ENCODE measurements around the gene PPP1R13L. TPM values are rescaled to one million over a fixed set of nuclear protein-coding genes. Genes with fewer than 3 reads are reported as not detected.
A peak's percentile ranks its signal among the peaks of the same experiment; 100 is the strongest.

PPP1R13L gene
- total and polyA plus RNA-seq, 4 donors: 0.51 to 7.7 (median 4.9) TPM

DNA sequence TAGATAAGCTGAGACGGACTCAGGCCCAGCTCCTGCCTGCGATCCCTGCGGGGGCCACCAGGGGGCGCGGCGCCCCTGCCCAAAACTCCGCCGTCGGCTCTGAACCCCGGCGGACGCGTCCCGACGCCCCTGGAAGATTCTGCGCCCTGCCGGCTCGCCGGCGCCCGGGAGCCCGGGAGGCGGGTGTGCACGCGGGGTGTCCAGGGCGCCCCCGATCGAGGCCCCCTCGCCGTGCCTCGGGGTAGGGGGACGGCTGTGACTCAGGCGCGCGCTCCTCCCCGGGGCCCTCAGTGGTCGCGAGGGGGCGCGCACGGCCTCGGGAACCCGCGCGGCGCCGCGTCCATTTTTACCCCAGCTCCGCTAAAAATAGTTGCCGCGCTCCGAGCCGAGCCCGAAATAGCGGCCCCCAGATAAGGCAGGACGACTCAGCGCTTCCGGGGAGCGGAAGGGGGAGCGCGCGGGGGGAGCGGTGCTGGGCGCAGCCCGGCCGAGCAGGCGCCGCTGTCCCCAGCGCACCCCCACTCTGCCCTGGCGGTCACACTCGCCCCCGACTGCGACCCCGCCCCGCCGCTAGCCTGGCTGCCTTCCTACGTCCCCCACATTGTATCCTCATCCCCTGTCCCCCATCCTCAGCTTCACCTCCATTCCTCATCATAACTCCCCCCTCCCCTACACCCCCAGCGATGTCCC, 34.8 kb upstream of the PPP1R13L start:
- under 1% methylated on average over 78 of the region's 78 CpGs for WGBS
- H3K27me3 ChIP-seq (ENCODE audit: control insufficient read depth in 4 of 4, insufficient read depth in 4 of 4, low read length in 3 of 4): no peaks in the 10 kb centered on the region
- H3K9me3 ChIP-seq (ENCODE audit: control insufficient read depth in 4 of 4, low read length in 3 of 4): no peaks in the 10 kb centered on the region
- H3K36me3 ChIP-seq (ENCODE audit: control insufficient read depth in 4 of 4, insufficient read depth in 3 of 4, low read depth in 1 of 4, low read length in 3 of 4): no peaks in the 10 kb centered on the region
- peak; percentile 88 for DNase-seq (ENCODE audit: low spot score)
- H3K4me1 ChIP-seq (ENCODE audit: control insufficient read depth in 4 of 4, insufficient read depth in 4 of 4, low read length in 3 of 4): peaks cover 4 to 14% (median 7%) of the 10 kb centered on the region in 4 donors
- TF ChIP-seq, protein P1, sequence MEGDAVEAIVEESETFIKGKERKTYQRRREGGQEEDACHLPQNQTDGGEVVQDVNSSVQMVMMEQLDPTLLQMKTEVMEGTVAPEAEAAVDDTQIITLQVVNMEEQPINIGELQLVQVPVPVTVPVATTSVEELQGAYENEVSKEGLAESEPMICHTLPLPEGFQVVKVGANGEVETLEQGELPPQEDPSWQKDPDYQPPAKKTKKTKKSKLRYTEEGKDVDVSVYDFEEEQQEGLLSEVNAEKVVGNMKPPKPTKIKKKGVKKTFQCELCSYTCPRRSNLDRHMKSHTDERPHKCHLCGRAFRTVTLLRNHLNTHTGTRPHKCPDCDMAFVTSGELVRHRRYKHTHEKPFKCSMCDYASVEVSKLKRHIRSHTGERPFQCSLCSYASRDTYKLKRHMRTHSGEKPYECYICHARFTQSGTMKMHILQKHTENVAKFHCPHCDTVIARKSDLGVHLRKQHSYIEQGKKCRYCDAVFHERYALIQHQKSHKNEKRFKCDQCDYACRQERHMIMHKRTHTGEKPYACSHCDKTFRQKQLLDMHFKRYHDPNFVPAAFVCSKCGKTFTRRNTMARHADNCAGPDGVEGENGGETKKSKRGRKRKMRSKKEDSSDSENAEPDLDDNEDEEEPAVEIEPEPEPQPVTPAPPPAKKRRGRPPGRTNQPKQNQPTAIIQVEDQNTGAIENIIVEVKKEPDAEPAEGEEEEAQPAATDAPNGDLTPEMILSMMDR (IDR thresholded peaks at IDR 0.05; ENCODE audit: low read depth, low read length, missing input control): peak; percentile 93
- TF ChIP-seq RAD21 (IDR thresholded peaks at IDR 0.05): peak; percentile 81 to 84
- TF ChIP-seq HNF4A (conservative IDR thresholded peaks at IDR 0.05): no peak
- H3K4me3 ChIP-seq (ENCODE audit: low read depth in 1 of 3, low read length in 3 of 3): peak overlapping the region in 2 of 3 donors; percentile 41 to 84
- peak overlapping the region; percentile 39 to 62 for H3K27ac ChIP-seq (ENCODE audit: low read depth in 1 of 2, low read length in 2 of 2)
- H3K9ac ChIP-seq (ENCODE audit: low read depth in 1 of 2, low read length in 2 of 2): peak overlapping the region in 1 of 2 donors; percentile 7

DNA sequence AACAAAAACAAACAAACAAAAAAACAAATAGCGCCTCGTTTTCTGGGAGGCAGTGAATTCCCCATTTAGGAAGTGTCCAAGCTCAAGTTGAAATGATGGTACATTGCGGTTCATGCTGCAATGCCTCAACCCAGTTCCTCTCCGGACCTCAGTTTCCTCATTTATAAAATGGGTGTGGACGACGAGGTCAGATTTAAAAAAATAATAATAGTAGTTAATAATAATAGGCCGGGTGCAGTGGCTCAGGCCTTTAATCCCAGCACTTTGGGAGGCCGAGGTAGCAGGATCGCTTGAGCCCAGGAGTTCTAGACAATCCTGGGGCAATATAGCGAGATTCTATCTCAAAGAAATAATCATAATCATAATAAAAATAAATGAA, 34.3 kb upstream of the PPP1R13L start:
- no peak for DNase-seq (ENCODE audit: low spot score)
- TF ChIP-seq FOXA2 (IDR thresholded peaks at IDR 0.05) (no peak), RAD21 (IDR thresholded peaks at IDR 0.05) (no peak), EGR1 (IDR thresholded peaks at IDR 0.05; ENCODE audit: low read depth in 2 of 2) (no peak), YY1 (IDR thresholded peaks at IDR 0.05) (no peak), FOXA1 (IDR thresholded peaks at IDR 0.05) (no peak), TAF1 (conservative IDR thresholded peaks at IDR 0.05) (no peak)
- TF ChIP-seq, protein P2, sequence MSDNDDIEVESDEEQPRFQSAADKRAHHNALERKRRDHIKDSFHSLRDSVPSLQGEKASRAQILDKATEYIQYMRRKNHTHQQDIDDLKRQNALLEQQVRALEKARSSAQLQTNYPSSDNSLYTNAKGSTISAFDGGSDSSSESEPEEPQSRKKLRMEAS (IDR thresholded peaks at IDR 0.05): no peak
- TF ChIP-seq, protein P3, sequence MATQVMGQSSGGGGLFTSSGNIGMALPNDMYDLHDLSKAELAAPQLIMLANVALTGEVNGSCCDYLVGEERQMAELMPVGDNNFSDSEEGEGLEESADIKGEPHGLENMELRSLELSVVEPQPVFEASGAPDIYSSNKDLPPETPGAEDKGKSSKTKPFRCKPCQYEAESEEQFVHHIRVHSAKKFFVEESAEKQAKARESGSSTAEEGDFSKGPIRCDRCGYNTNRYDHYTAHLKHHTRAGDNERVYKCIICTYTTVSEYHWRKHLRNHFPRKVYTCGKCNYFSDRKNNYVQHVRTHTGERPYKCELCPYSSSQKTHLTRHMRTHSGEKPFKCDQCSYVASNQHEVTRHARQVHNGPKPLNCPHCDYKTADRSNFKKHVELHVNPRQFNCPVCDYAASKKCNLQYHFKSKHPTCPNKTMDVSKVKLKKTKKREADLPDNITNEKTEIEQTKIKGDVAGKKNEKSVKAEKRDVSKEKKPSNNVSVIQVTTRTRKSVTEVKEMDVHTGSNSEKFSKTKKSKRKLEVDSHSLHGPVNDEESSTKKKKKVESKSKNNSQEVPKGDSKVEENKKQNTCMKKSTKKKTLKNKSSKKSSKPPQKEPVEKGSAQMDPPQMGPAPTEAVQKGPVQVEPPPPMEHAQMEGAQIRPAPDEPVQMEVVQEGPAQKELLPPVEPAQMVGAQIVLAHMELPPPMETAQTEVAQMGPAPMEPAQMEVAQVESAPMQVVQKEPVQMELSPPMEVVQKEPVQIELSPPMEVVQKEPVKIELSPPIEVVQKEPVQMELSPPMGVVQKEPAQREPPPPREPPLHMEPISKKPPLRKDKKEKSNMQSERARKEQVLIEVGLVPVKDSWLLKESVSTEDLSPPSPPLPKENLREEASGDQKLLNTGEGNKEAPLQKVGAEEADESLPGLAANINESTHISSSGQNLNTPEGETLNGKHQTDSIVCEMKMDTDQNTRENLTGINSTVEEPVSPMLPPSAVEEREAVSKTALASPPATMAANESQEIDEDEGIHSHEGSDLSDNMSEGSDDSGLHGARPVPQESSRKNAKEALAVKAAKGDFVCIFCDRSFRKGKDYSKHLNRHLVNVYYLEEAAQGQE (IDR thresholded peaks at IDR 0.05): no peak
- TF ChIP-seq, protein P4, sequence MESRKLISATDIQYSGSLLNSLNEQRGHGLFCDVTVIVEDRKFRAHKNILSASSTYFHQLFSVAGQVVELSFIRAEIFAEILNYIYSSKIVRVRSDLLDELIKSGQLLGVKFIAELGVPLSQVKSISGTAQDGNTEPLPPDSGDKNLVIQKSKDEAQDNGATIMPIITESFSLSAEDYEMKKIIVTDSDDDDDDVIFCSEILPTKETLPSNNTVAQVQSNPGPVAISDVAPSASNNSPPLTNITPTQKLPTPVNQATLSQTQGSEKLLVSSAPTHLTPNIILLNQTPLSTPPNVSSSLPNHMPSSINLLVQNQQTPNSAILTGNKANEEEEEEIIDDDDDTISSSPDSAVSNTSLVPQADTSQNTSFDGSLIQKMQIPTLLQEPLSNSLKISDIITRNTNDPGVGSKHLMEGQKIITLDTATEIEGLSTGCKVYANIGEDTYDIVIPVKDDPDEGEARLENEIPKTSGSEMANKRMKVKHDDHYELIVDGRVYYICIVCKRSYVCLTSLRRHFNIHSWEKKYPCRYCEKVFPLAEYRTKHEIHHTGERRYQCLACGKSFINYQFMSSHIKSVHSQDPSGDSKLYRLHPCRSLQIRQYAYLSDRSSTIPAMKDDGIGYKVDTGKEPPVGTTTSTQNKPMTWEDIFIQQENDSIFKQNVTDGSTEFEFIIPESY (IDR thresholded peaks at IDR 0.05): no peak
- TF ChIP-seq, protein P1 (IDR thresholded peaks at IDR 0.05; ENCODE audit: low read depth, low read length, missing input control): no peak
- 30% methylated on average over 10 of the region's 10 CpGs for WGBS
- Histone ChIP-seq H3K36me3 (ENCODE audit: control insufficient read depth in 4 of 4, insufficient read depth in 3 of 4, low read depth in 1 of 4, low read length in 3 of 4) (no peaks in the 10 kb centered on the region), H3K4me1 (ENCODE audit: control insufficient read depth in 4 of 4, insufficient read depth in 4 of 4, low read length in 3 of 4) (peaks cover 0 to 10% (median 3%) of the 10 kb centered on the region in 4 donors), H3K9ac (ENCODE audit: low read depth in 1 of 2, low read length in 2 of 2) (no peak overlapping the region), H3K9me3 (ENCODE audit: control insufficient read depth in 4 of 4, low read length in 3 of 4) (no peaks in the 10 kb centered on the region), H3K4me3 (ENCODE audit: low read depth in 1 of 3, low read length in 3 of 3) (peak overlapping the region in 1 of 3 donors; percentile 84), H3K27me3 (ENCODE audit: control insufficient read depth in 4 of 4, insufficient read depth in 4 of 4, low read length in 3 of 4) (no peaks in the 10 kb centered on the region), H3K27ac (ENCODE audit: low read depth in 1 of 2, low read length in 2 of 2) (peak overlapping the region in 1 of 2 donors; percentile 39)
